ENCODE results near the gene PATJ.

The PATJ gene

GRCh38 chr1:62003777-62004176 is 261.5 kb downstream of the PATJ start:
- no peak for DNase-seq

- no peak for DNase-seq
Observed at GRCh38 chr1:62006690-62007089, 264.4 kb downstream of the PATJ start.

- DNase-seq = no peak
Observed at GRCh38 chr1:62011006-62011405, 268.7 kb downstream of the PATJ start.

- no peak for DNase-seq
Observed at GRCh38 chr1:62012095-62012494, 269.8 kb downstream of the PATJ start.

- DNase-seq = peak; percentile 85
Observed at GRCh38 chr1:62012836-62013235, 270.6 kb downstream of the PATJ start.

GRCh38 chr1:62013264-62013663 is 271.0 kb downstream of the PATJ start:
- no peak for DNase-seq

- no peak for DNase-seq
Observed at GRCh38 chr1:62022382-62022983, 280.2 kb downstream of the PATJ start.

GRCh38 chr1:62024690-62025089 is 282.4 kb downstream of the PATJ start:
- no peak for DNase-seq

GRCh38 chr1:62025154-62025553 is 282.9 kb downstream of the PATJ start:
- no peak for DNase-seq

- no peak for DNase-seq
Observed at GRCh38 chr1:62025892-62026291, 283.6 kb downstream of the PATJ start.

GRCh38 chr1:62029704-62030103 is 287.4 kb downstream of the PATJ start:
- no peak for DNase-seq

GRCh38 chr1:62034790-62035189 is 292.5 kb downstream of the PATJ start:
- DNase-seq = no peak

GRCh38 chr1:62037274-62037673 is 295.0 kb downstream of the PATJ start:
- DNase-seq = no peak

GRCh38 chr1:62038594-62039284 is 296.5 kb downstream of the PATJ start:
- no peak for DNase-seq

GRCh38 chr1:62040450-62040849 is 298.2 kb downstream of the PATJ start:
- no peak for DNase-seq

GRCh38 chr1:62040973-62041372 is 298.7 kb downstream of the PATJ start:
- DNase-seq = no peak

- DNase-seq = no peak
Observed at GRCh38 chr1:62043154-62043553, 300.9 kb downstream of the PATJ start.

- DNase-seq = no peak
Observed at GRCh38 chr1:62045574-62045973, 303.3 kb downstream of the PATJ start.

GRCh38 chr1:62046927-62047326 is 304.6 kb downstream of the PATJ start:
- no peak for DNase-seq

GRCh38 chr1:62050165-62050564 is 307.9 kb downstream of the PATJ start:
- DNase-seq = no peak

GRCh38 chr1:62052946-62053345 is 310.7 kb downstream of the PATJ start:
- no peak for DNase-seq

- DNase-seq = no peak
Observed at GRCh38 chr1:62054188-62054587, 311.9 kb downstream of the PATJ start.

GRCh38 chr1:62057230-62057629 is 314.9 kb downstream of the PATJ start:
- no peak for DNase-seq

- no peak for DNase-seq
Observed at GRCh38 chr1:62057641-62058290, 315.5 kb downstream of the PATJ start.

All from right forelimb (tissue), 1 donor.